HG02943 (cell line): ENCODE results near the gene CBLB.

Experiments used
- ATAC-seq: cut with Tn5 transposase; IDR thresholded peaks from one replicate; pipeline ENCODE4 v1.9.1; 2021; ENCODE audit warnings: mild to moderate bottlenecking, low read depth, moderate library complexity; ENCODE audit not compliant: unreplicated experiment

Gene CBLB

DNA sequence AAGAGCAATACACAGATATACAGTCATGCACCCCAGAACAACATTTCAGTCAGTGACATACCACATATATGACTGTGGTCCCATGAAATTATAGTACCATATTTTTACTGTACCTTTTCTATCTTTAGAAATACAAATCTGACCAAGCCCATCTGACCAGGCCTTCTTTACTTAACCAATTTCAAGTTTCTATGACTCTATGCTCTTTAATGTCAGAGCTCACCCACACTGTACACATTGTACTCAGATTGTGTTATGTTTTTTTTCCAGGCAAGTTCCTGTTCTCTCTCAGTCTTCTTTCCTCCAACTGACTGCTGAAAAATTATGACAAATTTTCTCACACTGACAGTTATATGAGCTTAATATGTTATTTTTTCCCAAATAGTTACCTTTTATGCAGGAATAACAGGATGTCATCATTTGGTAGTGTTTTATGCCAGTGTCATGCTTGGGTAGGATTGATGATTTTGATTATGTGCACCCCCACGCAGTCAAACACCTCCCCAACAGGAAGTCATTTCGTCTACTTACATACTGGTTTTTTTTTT, 8.0 kb upstream of the CBLB start:
- ATAC-seq = no peak

- no peak for ATAC-seq
These were observed 1.3 kb upstream of the CBLB start for GRCh38 chr3:105869861-105870755.

GRCh38 chr3:105869531-105869833, 670 bp upstream of the CBLB start:
- ATAC-seq = no peak

- ATAC-seq = peak; percentile 5
These were observed 426 bp downstream of the CBLB start for GRCh38 chr3:105868431-105868741.

- ATAC-seq = no peak
These were observed 941 bp downstream of the CBLB start for GRCh38 chr3:105867712-105868430.

DNA sequence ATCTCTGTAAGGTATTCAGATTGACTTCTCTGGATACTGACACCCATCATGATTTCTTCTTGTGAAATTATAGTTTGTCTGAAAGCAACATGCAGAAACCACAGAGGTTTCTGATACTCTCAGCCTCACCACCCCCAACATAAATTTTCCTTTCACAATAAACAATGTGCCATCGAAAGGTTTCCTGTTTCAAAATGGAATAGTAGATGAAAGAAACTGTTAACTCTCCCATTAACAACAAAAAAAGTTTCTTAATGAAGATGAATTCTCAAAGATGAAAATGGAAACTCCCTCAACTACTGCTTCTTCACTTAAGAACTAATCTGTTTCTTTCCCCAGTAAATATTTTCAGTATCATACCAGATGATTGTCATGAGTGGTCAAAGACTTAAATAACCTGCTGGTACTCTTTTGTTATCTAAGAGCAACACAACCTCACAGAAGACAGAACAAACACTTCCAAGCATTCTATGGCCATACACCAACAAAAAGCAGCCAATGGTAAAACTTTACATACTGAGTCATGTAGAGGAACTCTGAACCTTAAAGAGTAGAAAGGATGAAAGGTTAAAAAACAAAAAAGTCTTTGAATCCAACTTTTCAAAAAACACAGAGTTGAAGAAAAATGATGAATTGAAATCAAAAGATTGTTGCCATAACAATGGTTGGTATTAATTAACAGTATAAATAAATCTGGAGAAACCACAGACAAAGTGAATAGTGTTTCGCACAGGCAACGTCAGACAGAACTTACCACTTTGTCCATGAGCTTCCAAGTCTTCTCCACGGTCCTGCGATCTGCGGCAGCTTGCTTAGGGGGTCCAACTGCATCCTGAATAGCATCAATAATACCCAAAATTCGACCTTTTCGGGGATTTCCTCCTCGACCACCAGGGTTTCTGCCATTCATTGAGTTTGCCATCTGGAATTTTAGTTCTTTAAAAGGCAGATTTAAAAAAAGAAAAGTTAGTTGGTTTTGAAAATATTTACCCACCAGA, 1.9 kb downstream of the CBLB start:
- ATAC-seq = peak; percentile 36

DNA sequence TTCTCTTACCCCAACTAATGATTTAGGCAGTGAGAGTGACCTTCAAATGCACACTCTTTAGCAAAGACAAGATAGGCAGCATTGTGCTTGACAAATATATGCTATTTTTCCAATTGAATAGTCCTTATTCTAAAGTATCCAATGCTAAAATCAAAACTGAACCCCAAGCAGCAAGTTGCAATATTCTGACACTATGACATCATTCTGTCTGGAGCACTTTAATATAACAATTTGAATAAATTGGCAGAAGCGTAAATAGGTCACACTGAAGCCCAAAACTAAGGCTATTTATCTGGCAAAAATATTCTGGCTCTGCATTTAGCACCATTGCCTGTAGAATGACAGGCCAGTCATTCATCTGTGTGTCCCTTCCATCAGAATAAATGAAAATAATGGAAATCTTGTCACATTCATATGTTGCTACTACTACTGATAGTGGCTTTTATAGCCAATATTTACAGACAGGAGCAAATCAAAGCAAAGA, 2.9 kb downstream of the CBLB start:
- ATAC-seq = no peak

DNA sequence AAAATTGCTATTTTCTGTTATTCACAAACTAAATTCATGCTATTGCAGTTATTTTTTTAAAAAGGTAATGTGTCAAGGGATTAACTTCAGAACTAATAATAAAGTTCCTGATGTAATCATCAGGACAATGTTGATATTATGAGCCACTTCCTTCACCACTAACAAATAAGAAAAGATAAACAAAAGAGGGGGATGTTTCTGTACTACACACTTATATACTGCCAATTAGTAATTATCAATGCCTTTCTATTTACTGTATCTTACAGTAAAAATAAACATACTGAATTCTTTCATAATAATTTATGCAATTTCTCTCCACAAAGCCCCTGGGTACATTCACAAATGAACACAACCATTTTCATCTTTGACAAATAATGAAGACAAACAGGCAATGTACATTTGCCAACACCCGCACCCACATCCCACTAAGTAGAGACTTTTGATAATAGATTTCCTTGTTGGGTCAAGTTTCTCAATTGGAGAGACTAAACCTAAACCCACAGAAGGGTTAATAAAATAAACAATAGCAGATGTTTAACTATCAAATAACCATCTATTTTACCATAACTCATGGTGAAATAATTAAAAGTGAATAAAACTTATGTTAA, 3.7 kb downstream of the CBLB start:
- no peak for ATAC-seq

DNA sequence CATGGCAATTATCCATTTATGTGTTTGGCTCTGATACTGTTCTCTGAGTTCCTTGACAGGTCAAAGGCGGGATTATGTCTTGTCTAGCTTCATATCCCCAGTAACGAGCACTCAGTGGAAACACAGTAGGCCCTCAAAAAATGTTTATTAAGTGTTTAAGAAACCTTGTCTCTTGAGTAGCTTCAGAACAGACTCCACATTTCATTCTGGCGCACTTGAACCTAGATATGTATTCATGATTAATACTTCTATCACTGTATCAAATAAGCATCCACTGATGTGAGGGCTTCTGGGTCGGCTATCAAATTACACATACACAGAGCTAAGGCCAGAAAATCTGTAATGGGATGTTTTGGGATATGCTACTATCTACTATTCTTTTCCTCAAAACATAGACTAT, 4.6 kb downstream of the CBLB start:
- no peak for ATAC-seq

GRCh38 chr3:105863608-105864007, 5.2 kb downstream of the CBLB start:
- no peak for ATAC-seq

DNA sequence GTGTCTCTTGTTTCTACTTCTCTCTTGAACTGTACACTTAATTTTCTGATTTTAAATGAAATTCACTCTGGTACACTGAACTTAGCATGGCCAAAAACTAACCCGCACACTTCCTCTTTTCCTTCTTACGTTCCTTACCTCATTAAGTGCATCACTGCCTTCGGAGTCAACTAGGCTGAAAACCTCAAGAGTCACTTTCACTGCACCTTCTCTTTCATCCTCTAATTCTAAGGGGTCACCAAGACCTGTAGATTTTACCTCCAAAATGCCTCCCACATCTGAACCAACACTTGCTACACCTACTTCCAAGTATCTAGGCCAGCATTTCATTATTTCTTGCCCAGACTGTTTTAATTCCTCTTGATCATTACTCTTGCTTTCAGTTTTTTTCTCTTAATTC, 6.6 kb downstream of the CBLB start:
- peak; percentile 53 for ATAC-seq

DNA sequence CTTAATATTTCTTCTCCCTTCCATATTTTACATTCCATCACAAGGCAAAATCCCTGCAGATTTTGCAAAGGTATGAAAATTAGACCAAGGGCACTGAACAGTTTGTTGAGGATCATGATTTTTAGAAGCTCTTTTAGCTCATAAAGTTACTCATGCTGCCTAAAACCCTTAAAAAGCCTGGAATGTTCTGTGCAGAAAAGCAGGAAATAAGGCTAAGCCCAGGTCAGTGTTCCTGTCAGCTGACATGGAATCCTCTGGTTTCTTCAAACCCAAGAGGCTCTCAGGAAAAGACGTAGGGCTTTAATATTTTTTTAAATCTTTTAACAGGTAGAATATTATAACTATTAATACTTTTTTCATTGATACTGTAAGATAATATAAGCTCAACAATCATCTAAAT, 8.2 kb downstream of the CBLB start:
- no peak for ATAC-seq

GRCh38 chr3:105858017-105858416, 10.8 kb downstream of the CBLB start:
- ATAC-seq = no peak

GRCh38 chr3:105857601-105858000, 11.2 kb downstream of the CBLB start:
- ATAC-seq = no peak

GRCh38 chr3:105856605-105857004, 12.2 kb downstream of the CBLB start:
- no peak for ATAC-seq

DNA sequence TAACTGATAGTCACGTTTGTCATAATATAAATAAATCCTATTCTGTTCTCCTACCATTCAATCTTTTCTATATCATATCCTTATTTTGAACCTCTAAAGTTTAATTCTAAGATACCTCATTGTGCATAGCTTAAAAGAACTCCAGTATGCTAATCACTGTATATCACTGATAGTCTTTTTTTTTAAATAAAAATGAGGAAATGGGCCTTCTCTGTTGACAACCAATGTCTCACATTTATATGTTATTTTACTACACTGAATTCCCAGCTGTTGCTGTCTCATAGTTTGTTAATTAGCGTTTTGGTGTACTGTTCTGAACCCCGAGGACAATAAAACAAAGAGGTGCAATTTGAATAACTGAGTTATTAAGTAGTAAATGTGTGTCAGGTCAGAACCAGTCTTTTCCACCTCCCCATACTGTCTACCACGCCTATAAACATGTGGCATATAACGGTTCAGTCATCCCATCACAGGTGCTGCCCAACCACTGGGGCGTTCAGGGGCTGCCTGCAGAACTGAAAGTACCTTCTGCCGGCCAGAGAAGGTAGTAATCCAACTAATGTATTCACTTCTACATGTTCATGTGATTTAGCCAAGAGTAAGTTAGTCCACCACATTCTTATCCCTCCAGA, 14.9 kb downstream of the CBLB start:
- no peak for ATAC-seq

GRCh38 chr3:105851582-105851981, 17.2 kb downstream of the CBLB start:
- no peak for ATAC-seq

- no peak for ATAC-seq
These were observed 17.6 kb downstream of the CBLB start for GRCh38 chr3:105851176-105851575.

DNA sequence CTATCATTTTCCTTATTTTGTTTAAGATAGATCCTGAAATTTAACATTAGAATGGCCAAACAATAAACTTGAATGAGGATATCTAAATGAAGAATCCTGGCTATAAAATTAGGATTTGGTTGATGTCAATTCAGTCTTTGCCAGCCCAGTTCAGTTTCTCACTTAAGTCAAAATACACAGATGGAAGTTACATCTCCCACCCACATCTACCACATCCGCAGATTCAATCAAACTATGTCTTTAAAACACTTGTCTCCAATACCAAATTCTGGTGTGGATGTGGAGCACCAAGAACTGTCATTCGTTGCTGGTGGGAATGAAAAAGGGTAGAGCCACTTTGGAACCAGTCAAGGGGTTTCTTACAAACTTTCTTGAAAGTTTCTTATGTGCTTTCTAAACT, 18.2 kb downstream of the CBLB start:
- no peak for ATAC-seq

GRCh38 chr3:105848821-105849220, 20.0 kb downstream of the CBLB start:
- no peak for ATAC-seq
